Activated CD8-positive, alpha-beta memory T cell treated with anti-CD3 and anti-CD28 coated beads for 48 hours (primary cell): ENCODE measurements around the gene TRPM2.

Experiments used
- DNase-seq, 3 experiments: peaks; one replicate each; pipeline ENCODE4 v3.0.0-alpha.2; 2020; ENCODE audit warnings: low read depth in 2 of 3, low spot score in 2 of 3

Gene TRPM2

GRCh38 chr21:44427241-44428120, 74.1 kb downstream of the TRPM2 start:
- no peak for DNase-seq

GRCh38 chr21:44428281-44428960, 75.0 kb downstream of the TRPM2 start:
- peak; percentile 22 to 48 (median 22) for DNase-seq

- no peak for DNase-seq
Observed at GRCh38 chr21:44429894-44430293, 76.5 kb downstream of the TRPM2 start.

- no peak for DNase-seq
Observed at GRCh38 chr21:44431300-44431699, 77.9 kb downstream of the TRPM2 start.

- DNase-seq: no peak
Observed at GRCh38 chr21:44432841-44433790, 79.7 kb downstream of the TRPM2 start.

GRCh38 chr21:44433791-44434567, 80.6 kb downstream of the TRPM2 start:
- no peak for DNase-seq

- no peak for DNase-seq
Observed at GRCh38 chr21:44434568-44434925, 81.1 kb downstream of the TRPM2 start.

GRCh38 chr21:44434936-44435635, 81.7 kb downstream of the TRPM2 start:
- DNase-seq: no peak

- no peak for DNase-seq
Observed at GRCh38 chr21:44436111-44436611, 82.7 kb downstream of the TRPM2 start.

GRCh38 chr21:44436958-44437357, 83.5 kb downstream of the TRPM2 start:
- DNase-seq: no peak

- no peak for DNase-seq
Observed at GRCh38 chr21:44437371-44437695, 83.9 kb downstream of the TRPM2 start.

- DNase-seq: no peak
Observed at GRCh38 chr21:44437696-44438431, 84.4 kb downstream of the TRPM2 start.

- no peak for DNase-seq
Observed at GRCh38 chr21:44438531-44439210, 85.2 kb downstream of the TRPM2 start.

- no peak for DNase-seq
Observed at GRCh38 chr21:44439211-44439600, 85.8 kb downstream of the TRPM2 start.

- no peak for DNase-seq
Observed at GRCh38 chr21:44440241-44441040, 87.0 kb downstream of the TRPM2 start.

GRCh38 chr21:44441041-44441400, 87.6 kb downstream of the TRPM2 start:
- DNase-seq: no peak

- DNase-seq: no peak
Observed at GRCh38 chr21:44441581-44442265, 88.3 kb downstream of the TRPM2 start.
